Right lung (tissue), 5 donors: ENCODE measurements around the gene PBOV1. TPM values are rescaled to one million over a fixed set of nuclear protein-coding genes. Genes with fewer than 3 reads are reported as not detected.
A peak's percentile ranks its signal among the peaks of the same experiment; 100 is the strongest.

Source experiments
- DNase-seq, 2 donors: peaks; one replicate each; pipeline ENCODE4 v3.0.0-alpha.2; 2013
- polyA plus RNA-seq, 5 donors: library from polyadenylated mRNA; unstranded; fragments of 120-200 nt; gene quantifications; one replicate each; pipeline versions ENCODE4 v1.2.1 to v1.2.3, GENCODE V29; 2013; ENCODE audit warnings: inconsistent platforms in 1 of 5, low replicate concordance in 1 of 5; ENCODE audit not compliant: insufficient read length in 5 of 5, insufficient read depth in 1 of 5

Gene PBOV1
- polyA plus RNA-seq, 5 donors = 0.04 to 0.07 (median 0.05) TPM; not detected in 1

GRCh38 chr6:138205437-138206094, 12.7 kb downstream of the PBOV1 start:
- DNase-seq = no peak

DNA sequence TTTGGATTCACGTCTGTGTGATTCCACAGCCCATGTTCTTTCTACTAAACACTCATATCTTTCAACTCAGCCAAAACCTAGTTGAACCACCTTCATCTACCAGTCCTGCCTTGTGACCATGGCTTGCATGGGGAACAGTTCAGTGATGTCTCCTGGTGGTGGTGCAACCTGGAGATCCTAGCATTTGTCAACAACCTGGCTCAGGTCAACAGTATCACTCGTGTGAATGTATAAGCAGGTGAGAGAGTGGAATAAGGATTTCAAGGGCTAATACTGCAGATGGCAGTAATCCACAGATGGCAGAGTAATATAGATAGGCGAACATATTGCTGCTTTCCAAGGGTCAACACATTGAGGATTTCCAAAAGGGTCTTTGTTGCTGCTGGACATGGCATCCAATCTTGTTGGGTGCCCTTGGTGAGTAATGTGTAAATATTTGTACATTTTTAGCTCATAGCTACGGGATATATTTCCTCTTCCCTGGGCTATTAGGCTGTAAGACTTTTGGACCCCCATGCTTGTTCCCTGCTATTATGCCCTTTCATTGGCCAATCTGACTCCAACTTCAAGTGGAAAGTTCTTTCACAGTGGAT, 13.4 kb downstream of the PBOV1 start:
- DNase-seq = no peak

DNA sequence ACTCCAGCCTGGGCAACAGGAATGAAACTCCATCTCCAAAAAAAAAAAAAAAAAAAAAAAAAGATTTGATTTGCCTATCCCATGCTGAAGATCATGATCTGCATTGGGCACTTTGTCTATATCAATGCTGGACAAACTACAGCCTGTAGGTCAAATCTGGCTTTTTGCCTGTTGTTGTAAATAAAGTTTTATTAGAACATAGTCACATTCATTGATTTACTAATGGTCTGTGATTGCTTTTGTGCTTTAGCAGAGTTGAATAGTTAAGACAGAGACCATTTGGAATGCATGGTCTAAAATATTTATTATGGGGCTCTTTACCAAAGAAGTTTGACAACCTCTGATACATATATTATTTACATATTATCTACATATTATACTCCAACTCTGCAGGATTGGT, 14.0 kb downstream of the PBOV1 start:
- DNase-seq = no peak

DNA sequence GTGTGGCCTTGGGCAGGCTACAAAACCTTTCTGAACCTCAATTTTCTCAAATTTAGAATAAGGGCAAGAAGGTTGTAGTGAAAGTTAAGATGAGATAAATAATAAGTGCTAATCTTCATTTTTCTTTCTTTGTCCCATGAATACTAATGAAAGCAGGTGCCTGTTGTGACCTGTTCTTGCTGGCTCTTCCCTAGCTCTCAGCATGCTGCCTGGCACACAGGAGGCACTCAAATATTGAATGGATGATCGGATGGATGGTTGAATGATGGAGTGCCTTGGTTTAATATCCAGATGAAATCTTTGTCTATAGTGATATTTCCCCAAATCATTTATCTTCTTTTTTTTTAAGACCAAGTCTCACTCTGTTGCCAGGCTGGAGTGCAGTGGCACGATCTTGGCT, 15.0 kb downstream of the PBOV1 start:
- DNase-seq = no peak

DNA sequence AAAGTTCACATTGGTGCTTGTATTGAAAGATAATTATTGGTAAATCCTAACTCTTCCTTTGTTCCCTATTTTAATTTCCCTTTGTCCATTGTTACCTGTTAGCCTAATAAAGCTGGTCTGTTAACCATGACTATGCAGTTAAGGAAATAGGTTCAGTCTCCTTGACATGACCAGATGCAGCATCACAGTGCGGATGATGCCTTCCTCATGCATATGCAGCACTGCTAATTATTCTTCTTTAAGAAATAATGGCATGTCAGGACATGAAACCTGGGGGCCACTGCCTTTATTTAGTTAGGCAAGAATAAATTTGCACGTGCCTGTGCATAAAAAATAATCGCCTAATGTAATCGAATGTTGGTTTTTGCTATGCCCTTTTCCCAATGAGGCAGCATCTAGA, 16.5 kb downstream of the PBOV1 start:
- no peak for DNase-seq

GRCh38 chr6:138198430-138199091, 19.7 kb downstream of the PBOV1 start:
- DNase-seq = no peak

- no peak for DNase-seq
Measured at GRCh38 chr6:138197570-138197969, 20.7 kb downstream of the PBOV1 start.

DNA sequence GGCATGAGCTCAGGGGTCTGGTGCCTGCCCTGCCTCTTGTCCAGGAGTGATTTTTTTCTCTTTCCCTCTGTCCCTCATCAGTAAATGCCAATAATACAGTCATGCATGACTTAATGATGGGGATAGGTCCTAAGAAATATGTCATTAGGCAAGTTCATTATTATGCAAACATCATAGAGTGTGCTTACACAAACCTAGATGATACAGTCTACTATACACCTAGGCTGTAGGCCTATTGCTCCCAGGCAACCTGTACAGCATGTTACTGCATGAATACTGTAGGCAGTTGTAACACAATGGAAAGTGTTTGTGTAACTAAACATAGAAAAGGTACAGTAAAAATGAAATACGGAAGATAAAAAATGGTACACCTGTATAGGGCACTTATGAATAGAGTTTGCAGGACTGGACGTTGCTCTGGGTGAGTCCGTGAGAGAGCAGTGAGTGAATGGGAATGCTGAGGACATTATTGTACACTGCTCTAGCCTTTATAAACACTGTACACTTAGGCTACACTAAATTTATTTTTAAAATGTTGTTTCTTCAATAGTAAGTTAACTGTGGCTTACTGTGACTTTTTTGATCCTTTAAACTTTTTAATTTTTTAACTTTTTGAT, 22.1 kb downstream of the PBOV1 start:
- DNase-seq = no peak

DNA sequence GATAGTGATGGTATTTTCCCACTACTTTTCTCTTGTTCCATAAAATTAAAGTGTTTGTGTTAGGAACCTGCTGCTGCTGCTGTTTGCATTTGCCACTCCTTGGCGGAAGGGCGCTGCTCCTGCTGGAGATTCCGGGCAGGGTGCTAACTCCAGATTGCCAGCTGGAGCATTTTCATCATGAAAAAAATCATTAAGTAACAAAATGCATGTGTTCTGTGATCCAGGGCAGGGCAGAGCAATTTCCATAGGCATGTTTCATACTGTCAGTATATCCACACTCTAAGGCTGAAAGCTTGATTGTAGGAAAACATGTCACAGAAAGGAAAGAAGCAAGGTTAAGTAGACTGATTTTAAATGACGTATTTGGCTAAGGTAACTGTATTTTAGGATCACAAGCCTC, 24.0 kb downstream of the PBOV1 start:
- peak; percentile 16 to 34 for DNase-seq

DNA sequence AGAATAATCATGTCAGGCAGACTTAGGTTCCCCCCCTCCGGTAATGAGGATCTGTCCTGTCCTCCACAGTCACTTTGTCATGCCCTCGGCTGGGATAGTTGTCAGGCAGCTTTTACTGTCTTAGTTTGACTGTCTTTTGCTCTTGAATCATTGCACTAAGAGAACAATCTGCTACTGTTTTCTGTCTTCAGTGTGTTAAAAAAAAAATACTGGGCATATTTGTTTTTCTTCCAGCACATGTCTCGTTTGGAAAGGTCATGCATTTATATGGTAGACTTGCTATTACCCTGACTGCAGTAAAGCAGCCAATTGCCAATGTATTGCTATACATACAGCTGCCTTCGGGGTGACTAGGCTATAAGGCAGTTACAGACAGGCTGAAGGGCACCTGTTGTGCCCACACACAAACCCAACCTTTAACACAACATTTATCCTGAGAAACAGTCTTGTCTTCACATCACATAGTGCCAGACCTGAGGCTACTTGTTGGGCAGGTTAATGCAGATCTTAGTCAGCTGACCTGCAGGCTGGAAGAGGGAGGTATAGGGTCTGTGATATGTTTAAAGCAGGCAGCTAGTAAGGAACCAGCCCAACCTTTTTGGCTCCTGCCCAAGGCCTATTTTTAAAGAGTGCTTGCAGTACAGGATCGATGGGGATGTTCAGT, 29.9 kb downstream of the PBOV1 start:
- no peak for DNase-seq

DNA sequence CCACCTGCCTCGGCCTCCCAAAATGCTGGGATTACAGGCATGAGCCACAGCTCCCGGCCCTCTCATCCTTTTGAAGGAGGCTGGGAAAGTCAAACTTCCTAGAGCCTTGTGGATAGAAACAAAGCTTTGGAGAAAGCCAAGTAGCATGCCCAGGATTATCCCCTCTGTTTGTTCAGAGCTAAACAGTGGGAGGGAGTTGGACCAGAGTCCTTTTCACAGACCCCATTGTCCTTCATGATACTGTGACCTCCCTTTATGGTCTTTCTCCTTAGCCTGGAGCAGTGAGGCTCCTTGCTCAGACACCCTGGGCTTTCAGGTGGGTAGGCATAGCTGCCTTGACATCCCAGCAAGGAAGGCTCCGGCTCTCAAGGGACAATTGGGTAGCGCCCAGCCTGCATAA, 31.1 kb downstream of the PBOV1 start:
- DNase-seq = no peak

DNA sequence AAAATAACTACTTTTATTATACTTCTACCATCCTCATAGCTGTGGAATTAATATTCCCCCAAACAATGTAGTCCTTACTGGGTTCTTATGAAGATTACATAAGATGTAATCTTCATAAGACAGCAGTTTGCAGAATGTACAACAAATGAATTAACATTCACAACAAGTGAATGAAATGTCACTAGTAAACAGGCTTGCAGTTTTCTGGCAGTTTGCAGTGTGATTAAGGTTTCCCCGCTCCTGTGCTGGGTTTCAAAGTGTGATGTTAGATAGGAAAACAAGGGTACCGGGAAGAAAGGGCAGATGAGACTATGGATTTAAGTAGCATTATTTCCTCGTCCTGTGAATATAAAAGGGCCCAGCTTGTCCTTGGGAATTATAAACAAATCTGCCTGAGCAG, 34.1 kb downstream of the PBOV1 start:
- DNase-seq = no peak

DNA sequence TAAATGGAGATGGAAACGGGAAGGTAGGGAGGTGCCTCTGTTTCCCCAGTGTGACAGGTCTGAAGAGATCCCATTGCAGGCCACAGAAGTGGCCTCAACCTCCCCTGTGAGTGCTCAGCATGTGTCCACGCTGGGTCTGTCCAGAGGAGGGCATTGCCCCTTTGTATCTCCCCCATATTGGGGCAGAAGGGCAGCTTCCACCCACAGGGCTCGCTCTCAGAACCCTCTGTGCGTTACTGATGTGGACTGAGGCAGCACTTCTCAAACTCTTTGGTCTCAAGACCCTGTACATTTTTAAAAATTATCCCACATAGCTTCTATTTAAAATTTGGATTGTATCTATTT, 34.5 kb downstream of the PBOV1 start:
- no peak for DNase-seq

DNA sequence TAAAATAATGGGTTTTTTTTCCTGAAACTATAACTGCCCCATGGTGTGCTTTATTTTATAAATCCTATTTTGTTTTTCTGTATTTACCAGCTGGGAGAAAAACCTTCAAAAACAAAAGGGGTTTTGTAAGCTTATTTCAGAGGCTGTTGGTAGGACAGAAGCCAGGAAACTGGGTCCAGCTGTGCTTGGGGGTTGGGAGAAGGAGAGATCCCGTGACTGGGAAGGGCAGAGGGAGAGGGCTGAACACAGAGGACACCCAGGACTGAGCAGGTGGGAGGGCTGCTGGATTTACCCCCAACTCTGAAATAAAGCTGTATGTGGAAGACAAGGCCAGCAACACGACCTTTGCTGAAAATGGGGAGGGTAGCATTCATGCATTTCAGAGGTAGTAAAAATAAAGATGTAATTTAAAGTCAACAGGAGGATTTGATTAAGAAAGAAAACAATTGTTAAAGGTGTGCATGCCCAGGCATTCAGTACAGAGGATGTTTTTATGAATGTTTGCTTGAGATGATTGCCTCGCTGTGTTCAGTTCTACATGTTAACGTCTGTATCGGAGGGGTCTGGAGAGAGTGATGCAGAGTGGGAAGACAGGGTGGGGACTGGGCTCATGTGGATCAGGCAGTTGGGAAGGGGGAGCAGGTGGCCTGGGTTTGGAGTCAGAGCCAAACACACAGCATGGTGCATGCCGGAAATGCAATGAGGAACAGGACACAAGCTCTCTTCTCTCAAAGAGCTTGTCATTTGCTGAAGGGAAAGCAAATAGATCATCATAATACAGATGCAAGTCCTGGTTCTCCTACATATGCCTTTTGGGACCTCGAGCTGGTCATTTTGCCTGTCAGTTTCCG, 35.1 kb downstream of the PBOV1 start:
- no peak for DNase-seq

DNA sequence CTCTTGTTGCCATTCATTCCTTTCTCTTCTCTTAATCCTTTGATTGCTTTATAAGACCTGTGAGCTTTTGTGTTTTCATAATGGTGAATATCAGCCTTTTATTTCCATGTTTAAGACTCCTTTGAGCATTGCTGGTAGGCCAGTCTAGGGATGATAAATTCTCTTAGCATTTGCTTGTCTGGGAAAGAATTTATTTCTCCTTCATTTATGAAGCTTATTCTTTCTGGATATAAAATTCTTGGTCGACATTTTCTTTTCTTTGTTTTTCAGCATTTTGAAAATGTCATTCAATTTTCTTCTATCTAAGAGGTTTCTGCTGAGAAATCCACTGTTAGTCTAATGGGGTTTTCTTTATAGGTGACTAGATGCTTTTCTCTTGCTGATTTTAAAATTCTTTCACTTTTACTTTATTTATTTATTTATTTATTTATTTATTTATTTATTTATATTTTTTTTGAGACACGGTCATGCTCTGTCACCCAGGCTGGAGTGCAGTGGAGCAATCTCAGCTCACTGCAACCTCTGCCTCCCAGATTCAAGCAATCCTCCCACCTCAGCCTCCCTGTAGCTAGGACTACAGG, 41.5 kb downstream of the PBOV1 start:
- DNase-seq = no peak

DNA sequence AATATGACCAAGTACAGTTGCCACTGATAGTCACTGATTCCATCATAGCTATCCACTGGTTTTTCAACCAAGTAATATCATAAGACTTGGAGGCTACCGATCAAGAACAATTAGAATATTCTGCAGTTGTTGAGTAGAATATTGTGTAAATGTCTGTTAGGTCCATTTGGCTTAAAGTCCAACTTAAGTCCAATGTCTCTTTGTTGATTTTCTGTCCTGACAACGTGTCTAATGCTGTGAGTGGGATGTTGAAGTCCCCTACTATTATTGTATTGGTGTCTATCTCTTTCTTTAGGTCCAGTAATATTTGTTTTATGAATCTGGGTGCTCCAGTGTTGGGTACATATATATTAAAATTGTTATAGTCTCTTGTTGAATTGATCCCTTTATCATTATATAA, 42.7 kb downstream of the PBOV1 start:
- no peak for DNase-seq

Other genes with a start within 250 kb of the PBOV1 start
- gene PERP, start 111.1 kb downstream of the PBOV1 start, polyA plus RNA-seq = 10 to 100 TPM; 23.1 to 28.6 (median 27.7) TPM
- gene ARFGEF3, start 56.6 kb downstream of the PBOV1 start, polyA plus RNA-seq = 1 to 10 TPM; 5.1 to 8.5 (median 6.0) TPM
- gene SMIM28, start 159.4 kb upstream of the PBOV1 start, polyA plus RNA-seq = not detected
- gene HEBP2, start 185.7 kb upstream of the PBOV1 start, polyA plus RNA-seq = 10 to 100 TPM; 49.6 to 61.2 (median 52.2) TPM